Bronchial epithelial cell (primary cell): Measurements from ENCODE around the gene VPS37B. TPM values are rescaled to one million over a fixed set of nuclear protein-coding genes. Genes with fewer than 3 reads are reported as not detected.

Source experiments
- DNase-seq: peaks from one replicate; pipeline ENCODE4 v3.0.0-alpha.2; 2010; ENCODE audit warnings: low read depth
- FAIRE-seq: peaks from 2 replicates; lab custom pipeline; 2011; peaks lifted over from hg19 to GRCh38; lab: Jason Lieb, UNC
- H3K27me3 ChIP-seq: 2 replicates; pipeline ENCODE4 v1.5.1; 2011; ENCODE audit warnings: low read length; ENCODE audit not compliant: control insufficient read depth, insufficient read depth
- H3K36me3 ChIP-seq: 2 replicates; pipeline ENCODE4 v1.5.1; 2011; ENCODE audit warnings: low read length; ENCODE audit not compliant: control insufficient read depth, insufficient read depth
- H3K4me3 ChIP-seq: 2 replicates; pipeline ENCODE4 v1.5.1; 2011; ENCODE audit warnings: mild to moderate bottlenecking, low read depth, low read length, control low read depth
- total RNA-seq: library from RNA; depleted of rRNA; stranded (reverse); fragments of >200 nt; gene quantifications from 2 replicates; pipeline ENCODE4 v1.2.1, GENCODE V29; 2014
- TF ChIP-seq, protein P1 (sequence below): IDR thresholded peaks from 2 replicates; pipeline ENCODE4 v1.5.1; 2011; ENCODE audit warnings: mild to moderate bottlenecking, moderate library complexity, low read length, control low read depth, inconsistent platforms; ENCODE audit not compliant: insufficient read depth, severe bottlenecking

VPS37B gene
- total RNA-seq, 1 donor from 2014 or later: 25.0 TPM

DNA sequence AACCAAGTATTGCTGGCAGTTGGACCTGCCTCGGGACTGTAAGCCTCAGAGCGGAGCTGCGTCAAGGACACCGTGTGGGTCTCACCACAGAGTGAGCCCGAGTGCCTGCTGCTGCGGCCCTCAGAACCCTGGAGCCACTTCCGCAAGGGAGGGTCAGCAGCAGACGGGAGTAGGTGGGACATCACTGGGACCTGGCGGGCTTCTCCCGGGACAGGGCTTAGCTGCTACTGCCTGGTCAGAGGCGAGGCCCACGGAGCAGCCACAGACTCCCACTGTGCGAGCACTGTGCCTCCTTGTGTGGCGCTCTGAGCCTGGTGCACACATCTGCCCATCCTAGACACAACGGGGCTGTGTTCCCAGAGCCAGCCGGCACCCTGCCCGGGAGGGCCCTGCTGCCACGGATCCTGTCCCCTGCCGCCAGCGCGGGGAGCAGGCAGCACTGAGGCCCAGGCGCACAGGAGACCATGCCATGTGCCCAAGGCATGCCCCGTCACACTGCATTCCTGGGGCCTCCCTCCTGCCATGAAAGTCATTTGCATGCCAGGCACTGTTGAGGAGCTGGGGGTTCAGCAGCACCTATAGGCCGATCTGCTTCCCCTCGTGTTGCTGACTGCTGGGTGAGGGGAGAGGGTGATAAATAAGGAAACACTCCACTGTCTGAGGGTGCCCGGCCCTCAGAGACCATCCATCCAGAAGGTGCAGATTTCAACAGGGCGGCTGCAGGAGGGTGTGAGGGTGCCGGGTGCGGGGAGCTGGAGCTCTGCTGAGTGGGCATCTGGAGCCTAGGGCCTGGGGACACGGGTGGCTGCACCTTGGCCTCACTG lies 50.7 kb downstream of the VPS37B start:
- Histone ChIP-seq H3K27me3 (no peaks in the 10 kb centered on the region), H3K4me3 (no peak overlapping the region), H3K36me3 (peaks cover 3% of the 10 kb centered on the region)
- TF ChIP-seq, protein P1, sequence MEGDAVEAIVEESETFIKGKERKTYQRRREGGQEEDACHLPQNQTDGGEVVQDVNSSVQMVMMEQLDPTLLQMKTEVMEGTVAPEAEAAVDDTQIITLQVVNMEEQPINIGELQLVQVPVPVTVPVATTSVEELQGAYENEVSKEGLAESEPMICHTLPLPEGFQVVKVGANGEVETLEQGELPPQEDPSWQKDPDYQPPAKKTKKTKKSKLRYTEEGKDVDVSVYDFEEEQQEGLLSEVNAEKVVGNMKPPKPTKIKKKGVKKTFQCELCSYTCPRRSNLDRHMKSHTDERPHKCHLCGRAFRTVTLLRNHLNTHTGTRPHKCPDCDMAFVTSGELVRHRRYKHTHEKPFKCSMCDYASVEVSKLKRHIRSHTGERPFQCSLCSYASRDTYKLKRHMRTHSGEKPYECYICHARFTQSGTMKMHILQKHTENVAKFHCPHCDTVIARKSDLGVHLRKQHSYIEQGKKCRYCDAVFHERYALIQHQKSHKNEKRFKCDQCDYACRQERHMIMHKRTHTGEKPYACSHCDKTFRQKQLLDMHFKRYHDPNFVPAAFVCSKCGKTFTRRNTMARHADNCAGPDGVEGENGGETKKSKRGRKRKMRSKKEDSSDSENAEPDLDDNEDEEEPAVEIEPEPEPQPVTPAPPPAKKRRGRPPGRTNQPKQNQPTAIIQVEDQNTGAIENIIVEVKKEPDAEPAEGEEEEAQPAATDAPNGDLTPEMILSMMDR: no peak
- FAIRE-seq: no peak
- DNase-seq: no peak

GRCh38 chr12:122844366-122844971 lies 51.5 kb downstream of the VPS37B start:
- DNase-seq: no peak
- peaks cover 1% of the 10 kb centered on the region for H3K36me3 ChIP-seq
- no peak for FAIRE-seq
- no peaks in the 10 kb centered on the region for H3K27me3 ChIP-seq
- TF ChIP-seq, protein P1: no peak
- H3K4me3 ChIP-seq: no peak overlapping the region

DNA sequence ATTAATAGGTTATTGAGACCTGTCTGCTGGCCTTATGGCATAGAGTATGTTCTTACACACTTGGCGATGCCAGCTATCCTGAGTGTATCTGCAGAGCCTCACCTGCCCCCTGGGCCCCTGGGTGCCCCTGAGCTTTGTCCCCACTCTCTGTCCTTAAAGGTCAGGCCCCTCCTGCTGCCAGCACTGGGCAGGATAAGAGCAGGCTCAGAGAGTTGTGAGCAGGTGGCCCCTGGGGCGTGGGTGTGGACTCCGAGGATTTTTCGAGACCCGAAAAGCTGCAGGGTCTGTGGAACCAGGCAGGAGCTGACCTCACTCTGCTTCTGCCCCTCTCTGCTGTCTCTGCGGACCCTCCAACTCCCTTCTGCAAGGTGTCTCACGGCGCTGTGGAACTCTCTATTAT lies 52.5 kb downstream of the VPS37B start:
- DNase-seq (no peak), FAIRE-seq (no peak)
- TF ChIP-seq, protein P1: no peak
- no peaks in the 10 kb centered on the region for H3K27me3 ChIP-seq
- H3K4me3 ChIP-seq: no peak overlapping the region
- peaks cover 1% of the 10 kb centered on the region for H3K36me3 ChIP-seq

- Histone ChIP-seq H3K36me3 (peaks cover 1% of the 10 kb centered on the region), H3K27me3 (no peaks in the 10 kb centered on the region), H3K4me3 (no peak overlapping the region)
- no peak for FAIRE-seq
- no peak for DNase-seq
- TF ChIP-seq, protein P1: no peak
These were observed 53.2 kb downstream of the VPS37B start for GRCh38 chr12:122842505-122843405.

- DNase-seq (peak; percentile 60), FAIRE-seq (peak; percentile 81)
- peaks cover 1% of the 10 kb centered on the region for H3K36me3 ChIP-seq
These were observed 54.2 kb downstream of the VPS37B start for GRCh38 chr12:122841544-122842321.

More at GRCh38 chr12:122841544-122842321, 54.2 kb downstream of the VPS37B start:
- Histone ChIP-seq H3K27me3 (no peaks in the 10 kb centered on the region), H3K4me3 (no peak overlapping the region)
- TF ChIP-seq, protein P1: no peak
